Astrocyte of the spinal cord (primary cell): ENCODE measurements around the gene CAMKK2.
A peak's percentile ranks its signal among the peaks of the same experiment; 100 is the strongest.
"Not testable (repeated sequence)": the region's sequence is repeated elsewhere in the genome, so short reads cannot be mapped to it uniquely, and the experiment has no call there.

Source experiments
- DNase-seq: peaks from one replicate; pipeline ENCODE4 v3.0.0; 2011; ENCODE audit warnings: low read depth, low spot score
- H3K4me3 ChIP-seq: 2 replicates; pipeline ENCODE4 v1.5.1; 2011; ENCODE audit warnings: low read depth, mild to moderate bottlenecking, low read length, moderate library complexity
- in situ Hi-C: cut with HindIII; loops from 2 replicates; pipeline ENCODE4 v1.10.0; 2017; ENCODE audit warnings: low sequenced_read_pairs
- TF ChIP-seq, protein P1 (sequence below): IDR thresholded peaks from 2 replicates; pipeline ENCODE4 v1.5.1; 2012; ENCODE audit warnings: low read depth, mild to moderate bottlenecking, low read length, inconsistent platforms

The CAMKK2 gene

GRCh38 chr12:121216102-121216501 is 80.4 kb downstream of the CAMKK2 start:
- in situ Hi-C loops, result no loop called here
- H3K4me3 ChIP-seq, result no peak overlapping the region
- TF ChIP-seq, protein P1, sequence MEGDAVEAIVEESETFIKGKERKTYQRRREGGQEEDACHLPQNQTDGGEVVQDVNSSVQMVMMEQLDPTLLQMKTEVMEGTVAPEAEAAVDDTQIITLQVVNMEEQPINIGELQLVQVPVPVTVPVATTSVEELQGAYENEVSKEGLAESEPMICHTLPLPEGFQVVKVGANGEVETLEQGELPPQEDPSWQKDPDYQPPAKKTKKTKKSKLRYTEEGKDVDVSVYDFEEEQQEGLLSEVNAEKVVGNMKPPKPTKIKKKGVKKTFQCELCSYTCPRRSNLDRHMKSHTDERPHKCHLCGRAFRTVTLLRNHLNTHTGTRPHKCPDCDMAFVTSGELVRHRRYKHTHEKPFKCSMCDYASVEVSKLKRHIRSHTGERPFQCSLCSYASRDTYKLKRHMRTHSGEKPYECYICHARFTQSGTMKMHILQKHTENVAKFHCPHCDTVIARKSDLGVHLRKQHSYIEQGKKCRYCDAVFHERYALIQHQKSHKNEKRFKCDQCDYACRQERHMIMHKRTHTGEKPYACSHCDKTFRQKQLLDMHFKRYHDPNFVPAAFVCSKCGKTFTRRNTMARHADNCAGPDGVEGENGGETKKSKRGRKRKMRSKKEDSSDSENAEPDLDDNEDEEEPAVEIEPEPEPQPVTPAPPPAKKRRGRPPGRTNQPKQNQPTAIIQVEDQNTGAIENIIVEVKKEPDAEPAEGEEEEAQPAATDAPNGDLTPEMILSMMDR, result no peak
- no peak for DNase-seq

DNA sequence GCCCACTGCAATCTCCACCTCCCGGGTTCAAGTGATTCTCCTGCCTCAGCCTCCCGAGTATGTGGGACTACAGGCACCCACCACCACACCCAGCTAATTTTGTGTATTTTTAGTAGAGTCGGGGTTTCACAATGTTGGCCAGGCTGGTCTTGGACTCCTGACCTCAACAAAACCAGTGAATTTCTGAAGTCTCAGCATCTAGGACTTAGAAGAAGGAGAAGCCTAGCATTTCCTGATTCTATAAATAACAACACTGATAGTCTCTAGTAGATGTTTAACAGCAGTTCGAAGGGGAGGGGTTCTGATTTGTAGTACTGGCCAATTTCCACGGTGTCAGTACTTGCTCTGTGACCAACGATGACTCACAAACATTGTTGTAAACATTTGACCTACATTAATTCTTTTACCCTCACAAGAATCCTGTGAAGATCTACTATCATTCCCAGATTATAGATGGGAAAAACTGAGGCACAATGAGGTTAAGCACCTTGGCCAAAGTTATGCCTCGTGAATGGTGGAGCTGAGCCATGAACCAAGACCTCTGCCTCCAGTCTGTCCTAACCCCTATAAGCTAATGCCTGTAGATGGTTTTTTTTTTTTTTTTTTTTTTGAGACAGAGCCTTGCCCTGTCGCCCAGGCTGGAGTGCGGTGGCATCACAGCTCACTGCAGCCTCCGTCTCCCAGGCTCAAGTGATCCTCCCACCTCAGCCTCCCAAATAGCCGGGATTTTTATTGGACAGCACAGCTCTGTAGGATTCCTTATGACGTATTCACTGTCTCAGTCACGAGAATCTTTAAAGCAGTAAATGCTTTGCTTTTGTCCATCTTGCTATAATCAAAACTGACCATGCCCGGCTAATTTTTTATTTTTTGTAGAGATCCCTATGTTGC is 81.4 kb downstream of the CAMKK2 start:
- in situ Hi-C loops, result no loop called here
- peak; percentile 76 for DNase-seq
- TF ChIP-seq, protein P1, result no peak
- no peak overlapping the region for H3K4me3 ChIP-seq

DNA sequence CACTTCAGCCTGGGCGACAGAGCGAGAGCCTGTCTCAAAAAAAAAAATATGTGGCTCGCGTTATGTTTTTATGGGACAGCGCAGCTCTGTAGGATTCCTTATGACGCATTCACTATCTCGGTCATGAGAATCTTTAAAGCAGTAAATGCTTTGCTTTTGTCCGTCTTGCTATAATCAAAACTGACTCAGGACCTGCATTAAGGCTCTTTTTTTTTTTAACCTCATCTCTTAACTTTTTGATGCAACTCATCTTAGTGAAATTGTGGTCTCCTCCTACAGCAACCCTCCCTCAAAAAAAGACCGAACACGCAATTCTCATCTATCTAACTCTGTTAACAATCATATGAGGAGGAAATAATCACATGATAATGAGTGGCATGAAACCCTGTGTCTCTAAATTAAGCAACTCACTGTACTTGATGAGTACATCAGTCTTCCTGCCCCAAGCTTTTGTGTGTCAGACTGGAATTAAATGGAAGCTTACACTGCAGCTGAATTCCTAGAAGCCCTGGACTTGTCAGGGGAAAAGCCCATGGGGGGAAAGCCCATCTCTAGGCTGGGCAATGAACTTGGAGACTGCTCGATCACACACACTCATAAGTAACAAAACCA is 82.2 kb downstream of the CAMKK2 start:
- in situ Hi-C loops, result no loop called here
- no peak overlapping the region for H3K4me3 ChIP-seq
- TF ChIP-seq, protein P1, result no peak
- no peak for DNase-seq

GRCh38 chr12:121212875-121213274 is 83.6 kb downstream of the CAMKK2 start:
- TF ChIP-seq, protein P1, result no peak
- in situ Hi-C loops, result no loop called here
- no peak for DNase-seq
- H3K4me3 ChIP-seq, result no peak overlapping the region

GRCh38 chr12:121209624-121210572 is 86.6 kb downstream of the CAMKK2 start, which contains the start of gene P2RX4:
Gene P2RX4, plus strand, starts transcription at chr12:121210129. Its CDS starts 36 bp downstream, at chr12:121210165.
- TF ChIP-seq, protein P1, result no peak
- in situ Hi-C loops, result no loop called here
- H3K4me3 ChIP-seq, result peak within 1 kb of the TSS; percentile 55
- peak; percentile 65 for DNase-seq

DNA sequence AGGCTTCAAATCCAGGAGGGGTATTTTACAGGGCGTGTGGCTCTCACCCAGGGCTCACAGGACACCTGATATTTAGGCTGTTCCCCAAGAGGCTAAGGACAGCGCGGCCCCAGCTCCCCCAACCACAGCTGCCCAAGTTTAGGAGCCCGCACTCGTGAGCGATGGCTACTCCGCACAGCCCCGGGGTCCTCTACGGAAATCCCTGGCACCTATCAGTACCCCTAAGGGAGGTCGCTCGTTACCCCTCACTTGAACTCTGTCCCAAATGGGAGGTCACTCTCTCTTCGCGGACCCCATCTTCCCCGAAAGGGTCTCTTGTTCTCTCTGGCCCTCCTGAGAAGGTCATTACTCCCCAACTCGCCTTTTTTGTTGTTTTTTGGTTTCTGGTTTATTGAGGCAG is 87.3 kb downstream of the CAMKK2 start:
- DNase-seq, result no peak
- TF ChIP-seq, protein P1, result no peak
- in situ Hi-C loops, result no loop called here
- no peak overlapping the region for H3K4me3 ChIP-seq

DNA sequence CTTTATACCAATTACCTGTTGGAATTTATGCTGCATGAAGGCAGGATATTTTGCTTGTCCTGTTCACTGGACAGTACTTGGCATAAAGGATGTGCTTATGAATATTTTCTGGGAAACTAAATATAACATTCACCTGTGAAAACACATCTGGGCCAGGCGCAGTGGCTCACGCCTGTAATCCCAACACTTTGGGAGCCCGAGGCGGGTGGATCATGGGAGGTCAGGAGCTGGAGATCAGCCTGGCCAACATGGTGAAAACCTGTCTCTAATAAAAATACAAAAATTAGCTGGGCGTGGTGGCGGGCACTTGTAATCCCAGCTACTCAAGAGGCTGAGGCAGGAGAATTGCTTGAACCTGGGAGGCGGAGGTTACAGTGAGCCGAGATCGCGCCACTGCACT is 87.9 kb downstream of the CAMKK2 start:
- DNase-seq, H3K4me3 ChIP-seq, in situ Hi-C loops: not testable (repeated sequence)
